Activated CD4-positive, alpha-beta T cell treated with anti-CD3 and anti-CD28 coated beads for 36 hours (primary cell): ENCODE results near the gene LRRC14B. TPM values are rescaled to one million over a fixed set of nuclear protein-coding genes. Genes with fewer than 3 reads are reported as not detected.
"Not testable (repeated sequence)": the region's sequence is repeated elsewhere in the genome, so short reads cannot be mapped to it uniquely, and the experiment has no call there.

Experiments used
- ATAC-seq: fragments of 200-7000 bp; cut with Tn5 transposase; one replicate; pipeline ENCODE4 v1.10.0; 2021; ENCODE audit warnings: mild to moderate bottlenecking, moderate library complexity
- CTCF ChIA-PET: fragments of 350-600 bp; sonication (Branson Sonifier 250); formaldehyde crosslinking; loops from one replicate; lab custom pipeline; 2021; ENCODE audit warnings: antibody characterized with exemption; lab: Charles Lee
- POLR2A ChIA-PET: fragments of 350-600 bp; sonication (Branson Sonifier 250); formaldehyde crosslinking; loops from one replicate; lab custom pipeline; 2021; ENCODE audit warnings: antibody characterized with exemption, inconsistent platforms; lab: Charles Lee
- DNase-seq: peaks from one replicate; pipeline ENCODE4 v3.0.0-alpha.2; 2020
- H3K27ac Mint-ChIP-seq: one replicate; pipeline ENCODE4 v1.8.0; 2021; ENCODE audit warnings: mixed read lengths
- H3K27me3 Mint-ChIP-seq: one replicate; pipeline ENCODE4 v1.8.0; 2021; ENCODE audit warnings: mixed read lengths
- H3K36me3 Mint-ChIP-seq: one replicate; pipeline ENCODE4 v1.8.0; 2021; ENCODE audit warnings: low read depth, mixed read lengths
- H3K4me1 Mint-ChIP-seq: one replicate; pipeline ENCODE4 v1.8.0; 2021; ENCODE audit warnings: mixed read lengths
- H3K4me3 Mint-ChIP-seq: one replicate; pipeline ENCODE4 v1.8.0; 2021; ENCODE audit warnings: mild to moderate bottlenecking, moderate library complexity, mixed read lengths
- H3K9me3 Mint-ChIP-seq: one replicate; pipeline ENCODE4 v1.8.0; 2021; ENCODE audit warnings: low read depth, mixed read lengths
- intact Hi-C, 2 experiments: fragments of 100-400 bp; cut with DNase I in 1 of 2; cut with micrococcal nuclease in 1 of 2; formaldehyde crosslinking; loops; one replicate each; pipeline versions ENCODE4 v1.14.2 to v1.15.1; 2022 to 2024; cut with DNase I, micrococcal nuclease
- total RNA-seq, 2 experiments: library from RNA; stranded (reverse); gene quantifications; one replicate each; pipeline ENCODE4 v1.2.3, GENCODE V29; 2021

The LRRC14B gene
- total RNA-seq, 2 experiments from 2014 or later: 0.11 TPM; not detected in 1

DNA sequence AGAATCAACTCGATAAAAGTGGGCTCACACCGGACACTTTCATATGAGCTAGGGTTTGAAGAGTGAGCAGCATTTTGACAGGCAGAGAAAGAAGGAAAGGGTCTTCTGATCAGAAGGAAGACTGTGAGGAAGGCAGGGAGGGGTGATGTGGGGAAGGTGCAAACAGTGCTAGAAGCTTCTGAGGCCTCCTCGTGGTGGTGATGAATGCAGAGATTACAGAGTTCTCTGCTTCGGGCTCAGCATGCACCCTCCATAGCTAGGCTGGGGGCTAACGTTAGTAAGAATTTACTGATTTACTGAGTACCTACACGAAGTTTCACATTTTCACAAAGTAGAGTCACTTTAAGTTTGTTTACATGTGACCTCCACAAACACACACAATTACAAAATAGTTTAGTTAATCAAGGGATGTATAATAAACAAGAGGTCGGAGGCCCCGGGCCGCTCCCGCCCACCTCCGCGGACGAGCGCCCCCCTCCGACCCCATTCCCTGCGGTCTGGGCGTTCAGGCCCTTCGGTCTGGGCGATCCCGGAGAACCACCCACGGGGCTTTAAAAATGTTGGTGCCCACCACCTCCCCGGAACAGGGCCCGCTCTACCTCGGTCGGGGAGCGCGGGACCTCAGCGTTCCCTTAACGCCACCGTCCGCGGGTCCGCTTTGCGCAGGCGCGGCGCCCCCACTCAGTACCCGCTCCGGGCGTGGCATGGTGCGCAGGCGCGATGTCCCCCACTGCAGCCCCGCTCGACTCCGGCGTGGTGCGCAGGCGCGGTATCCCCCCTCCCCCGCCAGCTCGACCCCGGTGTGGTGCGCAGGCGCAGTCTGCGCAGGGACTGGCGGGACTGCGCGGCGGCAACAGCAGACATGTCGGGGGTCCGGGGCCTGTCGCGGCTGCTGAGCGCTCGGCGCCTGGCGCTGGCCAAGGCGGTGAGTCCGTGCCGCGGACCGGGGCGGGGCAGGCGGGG lies 26.5 kb downstream of the LRRC14B start, which contains the start of the genes CCDC127 and SDHA:
CCDC127 (minus strand) TSS at position 660 of the 963 bp plus-strand sequence. CDS start 1,304 bp downstream, outside the sequence.
SDHA (plus strand) TSS at position 827 of the 963 bp plus-strand sequence; CDS start at position 863, 36 bp downstream.
- POLR2A ChIA-PET: interaction anchor here (1.0 kb wide), 1 partner anchor 29 kb away, joined by 3 read pairs; no protein-coding TSS in a partner anchor
- not testable (repeated sequence) for H3K9me3 Mint-ChIP-seq
- peak; percentile 84 for ATAC-seq

DNA sequence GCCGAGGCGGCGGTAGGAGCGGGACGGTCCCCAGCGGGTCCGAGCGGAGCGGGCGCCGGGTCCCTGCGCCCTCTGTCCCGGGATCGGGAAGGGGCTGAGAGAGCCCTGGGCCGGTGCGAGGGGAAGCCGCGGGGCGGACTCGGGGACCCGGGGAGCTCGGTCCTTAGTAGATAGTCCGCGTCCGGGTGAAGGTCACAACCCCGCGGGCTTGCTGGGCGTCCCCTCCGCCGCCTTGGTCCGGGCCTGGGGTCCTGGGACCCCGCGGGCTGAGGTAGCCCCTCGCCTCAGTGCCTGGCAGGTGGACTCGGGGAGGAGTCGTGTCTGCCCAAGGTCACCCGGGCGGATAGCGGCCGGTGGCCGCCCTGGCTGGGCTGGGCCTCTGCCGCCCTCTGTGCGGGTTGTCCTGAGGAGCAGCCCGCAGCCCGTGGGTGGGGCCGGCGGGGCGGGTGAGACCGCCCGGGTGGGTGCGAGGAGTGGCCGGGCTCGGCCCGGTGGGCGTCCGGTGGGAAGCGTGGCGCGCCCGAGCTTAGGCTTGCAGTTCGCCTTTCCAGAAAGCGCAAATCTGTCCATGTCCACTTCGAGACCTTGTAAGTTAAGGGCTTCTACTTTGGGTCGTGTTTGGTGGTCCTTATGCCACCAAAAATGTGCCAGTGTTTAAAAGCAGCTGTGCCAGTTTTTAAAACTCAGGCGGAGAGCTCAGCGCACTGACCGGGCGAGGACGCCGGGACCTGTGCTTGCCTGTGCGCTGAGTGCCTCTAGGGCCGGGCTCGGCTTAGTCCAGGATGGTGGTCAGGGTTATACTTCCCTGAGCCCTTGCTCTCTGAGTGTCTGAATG lies 27.4 kb downstream of the LRRC14B start:
- Mint-ChIP-seq H3K4me3 (peak overlapping the region; percentile 94), H3K27ac (peak overlapping the region; percentile 89), H3K4me1 (peaks cover 62% of the 10 kb centered on the region), H3K9me3 (no peaks in the 10 kb centered on the region), H3K36me3 (peaks cover 23% of the 10 kb centered on the region), H3K27me3 (no peaks in the 10 kb centered on the region)
- ATAC-seq (peak; percentile 13), DNase-seq (peak; percentile 38)
- intact Hi-C loops: loop anchor here (1.0 to 10.0 kb wide), 10 partner anchors 30 to 1584 kb away; partner anchors contain the start of genes PDCD6 (in 2 of the 2), BRD9 (in 1 of the 2), CEP72 (in 1 of the 2) and LPCAT1 (in 1 of the 2)
- ChIA-PET CTCF (interaction anchor here (0.7 to 3.1 kb wide), 4 partner anchors 28 to 103 kb away, joined by 3 to 12 read pairs (median 4); partner anchors contain the start of genes AHRR and LRRC14B), POLR2A (interaction anchor here (1.0 to 1.1 kb wide), 2 partner anchors 28 to 30 kb away, joined by 3 read pairs; partner anchors contain the start of gene LRRC14B)

More for the DNA sequence above, 26.5 kb downstream of the LRRC14B start, which contains the start of the genes CCDC127 and SDHA:
- peak; percentile 99 for DNase-seq
- not testable (repeated sequence) for H3K27me3 Mint-ChIP-seq
- peaks cover 24% of the 10 kb centered on the region for H3K36me3 Mint-ChIP-seq
- H3K27ac Mint-ChIP-seq: peak within 1 kb of the TSS; percentile 89
- intact Hi-C loops: loop anchor here (1.0 to 10.0 kb wide), 10 partner anchors 29 to 1585 kb away; partner anchors contain the start of genes PDCD6 (in 2 of the 2), BRD9 (in 1 of the 2), CEP72 (in 1 of the 2) and LPCAT1 (in 1 of the 2)
- peaks cover 58% of the 10 kb centered on the region for H3K4me1 Mint-ChIP-seq
- H3K4me3 Mint-ChIP-seq: peak within 1 kb of the TSS; percentile 94
- CTCF ChIA-PET: interaction anchor here (1.3 to 3.1 kb wide), 3 partner anchors 27 to 104 kb away, joined by 3 to 12 read pairs (median 4); partner anchors contain the start of genes AHRR and LRRC14B

DNA sequence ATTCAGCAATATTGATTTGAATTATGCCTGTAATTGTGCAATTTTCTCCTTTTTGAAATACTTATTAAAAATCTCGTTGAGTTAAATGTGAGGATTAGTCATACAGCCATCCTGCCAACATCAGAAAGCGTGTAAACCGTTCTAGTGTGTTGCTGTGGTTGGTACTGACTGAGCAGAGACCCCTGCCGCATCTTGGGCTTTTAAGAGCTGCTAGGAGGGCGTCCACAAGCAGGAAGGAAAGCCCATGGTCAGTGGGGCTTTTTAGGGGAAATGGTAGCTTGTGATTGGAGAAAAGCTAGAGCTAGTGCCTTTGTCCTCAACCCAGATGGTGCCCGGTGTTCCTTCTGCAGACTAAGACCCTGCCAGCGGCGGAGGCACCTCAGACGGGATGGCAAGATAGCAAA lies 28.2 kb downstream of the LRRC14B start:
- ATAC-seq (peak; percentile 21), DNase-seq (peak; percentile 37)
- no peaks in the 10 kb centered on the region for H3K9me3 Mint-ChIP-seq
- peak overlapping the region; percentile 94 for H3K4me3 Mint-ChIP-seq
- ChIA-PET CTCF (interaction anchor here (1.5 to 3.1 kb wide), 2 partner anchors 28 to 31 kb away, joined by 3 to 12 read pairs; partner anchors contain the start of gene LRRC14B), POLR2A (interaction anchor here (0.7 to 1.1 kb wide), 2 partner anchors 28 to 31 kb away, joined by 3 read pairs; partner anchors contain the start of gene LRRC14B)
- H3K4me1 Mint-ChIP-seq: peaks cover 54% of the 10 kb centered on the region
- intact Hi-C loops: loop anchor here (2.0 to 10.0 kb wide), 9 partner anchors 31 to 1583 kb away; partner anchors contain the start of genes BRD9 (in 1 of the 2), CEP72 (in 1 of the 2), LPCAT1 (in 1 of the 2) and NDUFS6 (in 1 of the 2)
- H3K27ac Mint-ChIP-seq: peak overlapping the region; percentile 89
- peaks cover 16% of the 10 kb centered on the region for H3K36me3 Mint-ChIP-seq
- H3K27me3 Mint-ChIP-seq: no peaks in the 10 kb centered on the region

DNA sequence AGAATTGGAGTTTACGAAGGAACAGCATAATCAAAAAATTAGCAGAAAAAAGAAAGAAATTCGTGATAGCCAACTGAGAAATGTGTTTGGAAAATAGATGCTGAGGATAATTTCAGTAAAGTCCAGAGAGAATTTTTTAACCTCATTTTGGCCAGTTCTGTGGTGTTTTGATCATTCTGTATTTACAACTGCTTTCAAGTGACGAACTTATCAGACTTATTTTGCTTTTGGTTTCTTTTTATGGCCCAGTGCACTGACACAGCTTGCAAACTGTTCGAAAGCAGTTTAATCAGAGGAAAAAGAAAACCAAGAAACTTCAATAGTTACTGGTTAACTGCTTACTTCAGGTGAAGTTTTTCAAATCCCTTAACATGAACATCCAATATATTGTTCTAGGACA lies 28.7 kb downstream of the LRRC14B start:
- intact Hi-C loops: loop anchor here (2.0 to 10.0 kb wide), 10 partner anchors 31 to 1582 kb away; partner anchors contain the start of genes BRD9 (in 1 of the 2), CEP72 (in 1 of the 2), LPCAT1 (in 1 of the 2) and NDUFS6 (in 1 of the 2)
- H3K9me3 Mint-ChIP-seq: no peaks in the 10 kb centered on the region
- peak overlapping the region; percentile 94 for H3K4me3 Mint-ChIP-seq
- CTCF ChIA-PET: interaction anchor here (0.7 to 3.1 kb wide), 2 partner anchors 32 to 663 kb away, joined by 3 to 12 read pairs; no protein-coding TSS in a partner anchor
- peaks cover 16% of the 10 kb centered on the region for H3K36me3 Mint-ChIP-seq
- DNase-seq (no peak), ATAC-seq (peak; percentile 11)
- H3K4me1 Mint-ChIP-seq: peaks cover 48% of the 10 kb centered on the region
- peak overlapping the region; percentile 89 for H3K27ac Mint-ChIP-seq
- no peaks in the 10 kb centered on the region for H3K27me3 Mint-ChIP-seq
- POLR2A ChIA-PET: interaction anchor here (0.7 kb wide), 1 partner anchor 32 kb away, joined by 3 read pairs; no protein-coding TSS in a partner anchor

DNA sequence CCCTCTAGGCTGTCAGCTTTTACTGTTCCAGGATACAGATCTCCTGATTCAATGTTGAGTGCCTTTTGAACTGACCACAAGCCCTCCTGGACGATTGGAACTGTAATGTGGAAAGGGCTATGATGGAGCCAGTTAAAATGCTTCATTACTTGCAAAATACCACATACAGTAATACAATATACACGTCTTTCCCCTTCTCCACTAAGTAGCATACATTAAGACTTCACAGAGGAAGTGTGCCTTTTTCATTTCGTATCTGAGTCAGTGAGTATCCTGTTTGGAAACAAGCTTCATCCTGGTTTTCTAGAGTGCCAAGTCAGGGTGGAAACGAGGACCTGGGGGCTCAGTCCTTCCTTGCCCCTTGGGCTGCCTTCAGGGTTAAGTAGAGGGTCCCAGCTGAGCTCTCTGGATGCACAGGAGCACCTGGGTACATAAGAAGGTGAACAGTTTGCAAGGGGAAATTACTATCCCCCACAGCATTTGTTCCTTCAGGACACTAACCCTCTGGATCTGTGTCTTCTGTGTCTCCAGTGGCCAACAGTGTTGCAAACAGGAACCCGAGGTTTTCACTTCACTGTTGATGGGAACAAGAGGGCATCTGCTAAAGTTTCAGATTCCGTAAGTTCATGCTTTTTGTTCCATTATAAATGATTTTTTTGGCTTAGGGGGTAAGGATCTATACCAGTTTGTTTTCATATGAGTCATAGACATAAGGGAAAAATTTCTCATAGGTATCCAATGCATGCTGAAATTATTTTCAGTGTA lies 31.8 kb downstream of the LRRC14B start:
- CTCF ChIA-PET: interaction anchor here (1.1 kb wide), 1 partner anchor 13 kb away, joined by 4 read pairs; no protein-coding TSS in a partner anchor
- H3K27me3 Mint-ChIP-seq, ATAC-seq, H3K9me3 Mint-ChIP-seq, DNase-seq, H3K4me3 Mint-ChIP-seq, POLR2A ChIA-PET: not testable (repeated sequence)
- peaks cover 32% of the 10 kb centered on the region for H3K4me1 Mint-ChIP-seq
- H3K27ac Mint-ChIP-seq: peak overlapping the region; percentile 69
- peaks cover 28% of the 10 kb centered on the region for H3K36me3 Mint-ChIP-seq
- intact Hi-C loops: loop anchor here in 1 of 2 experiments (5.0 kb wide), 1 partner anchor 109 kb away; no protein-coding TSS in a partner anchor

DNA sequence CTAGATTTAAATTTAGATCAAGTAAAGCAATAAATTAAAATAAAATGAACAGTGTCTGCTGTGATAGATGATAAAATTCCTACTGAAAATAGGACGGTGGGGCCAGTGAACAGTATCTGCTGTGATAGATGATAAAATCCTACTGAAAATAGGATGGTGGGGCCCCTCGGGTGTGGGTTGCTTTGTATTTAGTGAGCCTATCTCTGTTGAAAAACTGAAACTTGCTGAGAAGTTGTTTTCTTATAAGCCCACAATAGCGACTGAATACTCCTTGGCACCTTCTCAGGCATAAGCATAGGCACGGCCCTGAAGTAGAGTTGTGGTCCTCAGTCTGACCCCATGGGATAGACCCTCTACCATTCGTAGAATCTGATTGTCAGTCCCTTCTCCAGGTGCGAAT lies 32.5 kb downstream of the LRRC14B start:
- no peaks in the 10 kb centered on the region for H3K27me3 Mint-ChIP-seq
- no peak overlapping the region for H3K4me3 Mint-ChIP-seq
- no peak overlapping the region for H3K27ac Mint-ChIP-seq
- peaks cover 28% of the 10 kb centered on the region for H3K36me3 Mint-ChIP-seq
- DNase-seq: no peak
- H3K4me1 Mint-ChIP-seq: peaks cover 32% of the 10 kb centered on the region
- H3K9me3 Mint-ChIP-seq: no peaks in the 10 kb centered on the region
- POLR2A ChIA-PET: no interaction called here
- ATAC-seq: no peak
- intact Hi-C loops: loop anchor here in 1 of 2 experiments (5.0 kb wide), 1 partner anchor 109 kb away; no protein-coding TSS in a partner anchor
- CTCF ChIA-PET: no interaction called here

DNA sequence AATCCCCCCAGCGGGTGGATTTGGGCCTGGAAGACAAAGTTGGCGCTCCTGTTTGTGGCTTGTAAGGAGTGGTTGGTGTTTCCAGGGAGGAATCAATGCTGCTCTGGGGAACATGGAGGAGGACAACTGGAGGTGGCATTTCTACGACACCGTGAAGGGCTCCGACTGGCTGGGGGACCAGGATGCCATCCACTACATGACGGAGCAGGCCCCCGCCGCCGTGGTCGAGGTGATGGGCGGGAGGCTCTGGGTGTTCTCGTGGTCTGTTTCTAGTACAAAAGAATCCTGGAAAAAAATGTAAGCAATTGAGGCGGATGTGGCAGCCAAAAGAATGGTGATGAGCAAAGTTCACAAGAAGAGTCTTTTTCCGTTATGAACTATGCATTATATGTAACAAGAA lies 34.0 kb downstream of the LRRC14B start:
- DNase-seq (no peak), ATAC-seq (no peak)
- Mint-ChIP-seq H3K27me3 (no peaks in the 10 kb centered on the region), H3K9me3 (no peaks in the 10 kb centered on the region), H3K36me3 (peaks cover 34% of the 10 kb centered on the region), H3K27ac (peak overlapping the region; percentile 27), H3K4me3 (no peak overlapping the region), H3K4me1 (peaks cover 28% of the 10 kb centered on the region)
- ChIA-PET POLR2A (no interaction called here), CTCF (interaction anchor here (0.5 kb wide), 1 partner anchor 241 kb away, joined by 3 read pairs; no protein-coding TSS in a partner anchor)
- intact Hi-C loops: no loop called here

DNA sequence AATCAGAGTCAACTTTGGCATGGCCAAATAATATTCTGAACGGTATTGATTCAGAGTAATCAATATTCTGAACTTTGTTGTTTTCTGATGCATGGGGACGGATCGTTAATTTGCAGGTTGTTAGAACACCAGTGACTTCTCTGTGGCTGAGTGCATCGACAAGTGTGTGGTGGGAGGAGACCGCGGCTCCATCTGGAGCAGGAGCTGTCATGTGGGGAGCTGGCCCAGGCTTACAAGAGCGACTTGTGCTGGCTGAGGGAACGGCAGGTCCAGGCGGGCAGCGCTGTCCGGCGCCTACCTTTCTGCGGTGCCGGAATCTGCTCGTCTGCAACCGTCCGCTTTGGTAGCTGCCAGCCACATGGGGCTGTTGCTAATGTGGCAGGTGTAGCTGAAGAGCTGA lies 36.1 kb downstream of the LRRC14B start:
- ATAC-seq: not testable (repeated sequence)

DNA sequence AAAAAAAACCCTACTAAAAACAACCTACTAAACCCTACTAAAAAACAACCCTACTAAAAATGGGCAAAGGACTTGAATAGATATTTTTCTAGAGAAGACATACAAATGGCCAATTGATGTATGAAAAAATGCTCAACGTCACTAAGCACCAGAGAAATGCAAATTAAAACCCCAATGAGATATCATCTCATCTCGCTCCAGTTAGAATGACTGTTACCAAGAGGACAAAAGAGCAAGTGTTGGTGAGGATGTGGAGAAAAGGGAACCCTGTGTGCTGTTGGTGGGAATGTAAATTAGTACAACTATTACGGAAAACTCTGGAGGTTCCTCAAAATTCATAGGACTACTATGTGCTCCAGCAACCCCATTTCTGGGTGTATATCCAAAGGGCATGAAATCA lies 37.6 kb downstream of the LRRC14B start:
- intact Hi-C loops: no loop called here
- peaks cover 5% of the 10 kb centered on the region for H3K4me1 Mint-ChIP-seq
- POLR2A ChIA-PET: no interaction called here
- no peak overlapping the region for H3K27ac Mint-ChIP-seq
- no peaks in the 10 kb centered on the region for H3K9me3 Mint-ChIP-seq
- no peak for ATAC-seq
- DNase-seq: no peak
- CTCF ChIA-PET: no interaction called here
- peaks cover 49% of the 10 kb centered on the region for H3K36me3 Mint-ChIP-seq
- H3K4me3 Mint-ChIP-seq: no peak overlapping the region
- H3K27me3 Mint-ChIP-seq: no peaks in the 10 kb centered on the region

More for the DNA sequence above, 36.1 kb downstream of the LRRC14B start:
- H3K27me3 Mint-ChIP-seq, H3K27ac Mint-ChIP-seq, H3K9me3 Mint-ChIP-seq, DNase-seq, POLR2A ChIA-PET, intact Hi-C loops, H3K4me3 Mint-ChIP-seq, CTCF ChIA-PET: not testable (repeated sequence)
- Mint-ChIP-seq H3K4me1 (peaks cover 16% of the 10 kb centered on the region), H3K36me3 (peaks cover 40% of the 10 kb centered on the region)
